HG02981 (cell line): ENCODE data around the gene BTBD18.
A peak's percentile ranks its signal among the peaks of the same experiment; 100 is the strongest.

Experiments used
- ATAC-seq: cut with Tn5 transposase; IDR thresholded peaks from one replicate; pipeline ENCODE4 v1.9.1; 2021; ENCODE audit warnings: mild to moderate bottlenecking, moderate library complexity; ENCODE audit not compliant: unreplicated experiment

BTBD18 gene

GRCh38 chr11:57751676-57752253 is at the start of gene BTBD18:
TSS of gene BTBD18 (minus strand) at chr11:57751819. CDS start at chr11:57751188, 631 bp downstream.
- ATAC-seq: no peak

- no peak for ATAC-seq
Measured at GRCh38 chr11:57801183-57801485, 49.5 kb upstream of the BTBD18 start.

- ATAC-seq: peak; percentile 86
Measured at GRCh38 chr11:57800444-57801182, 49.0 kb upstream of the BTBD18 start.

GRCh38 chr11:57798905-57799559 is 47.4 kb upstream of the BTBD18 start:
- no peak for ATAC-seq

- no peak for ATAC-seq
Measured at GRCh38 chr11:57793351-57794115, 41.9 kb upstream of the BTBD18 start.

GRCh38 chr11:57792870-57793269 is 41.3 kb upstream of the BTBD18 start:
- no peak for ATAC-seq

- ATAC-seq: peak; percentile 87
Measured at GRCh38 chr11:57792060-57792541, 40.5 kb upstream of the BTBD18 start.

GRCh38 chr11:57791321-57792059 is 39.9 kb upstream of the BTBD18 start:
- no peak for ATAC-seq

GRCh38 chr11:57788703-57789088 is 37.1 kb upstream of the BTBD18 start:
- ATAC-seq: no peak

GRCh38 chr11:57787920-57788702 is 36.5 kb upstream of the BTBD18 start:
- ATAC-seq: no peak

- no peak for ATAC-seq
Measured at GRCh38 chr11:57787006-57787604, 35.5 kb upstream of the BTBD18 start.

- no peak for ATAC-seq
Measured at GRCh38 chr11:57786436-57786835, 34.8 kb upstream of the BTBD18 start.

GRCh38 chr11:57785072-57785471 is 33.5 kb upstream of the BTBD18 start:
- peak; percentile 47 for ATAC-seq

- no peak for ATAC-seq
Measured at GRCh38 chr11:57781529-57781943, 29.9 kb upstream of the BTBD18 start.

GRCh38 chr11:57779276-57779675 is 27.7 kb upstream of the BTBD18 start:
- ATAC-seq: no peak

- ATAC-seq: no peak
Measured at GRCh38 chr11:57778318-57779037, 26.9 kb upstream of the BTBD18 start.

- no peak for ATAC-seq
Measured at GRCh38 chr11:57777969-57778317, 26.3 kb upstream of the BTBD18 start.

- no peak for ATAC-seq
Measured at GRCh38 chr11:57776577-57777210, 25.1 kb upstream of the BTBD18 start.
